ENCODE data around the gene C1QTNF6.

DNA sequence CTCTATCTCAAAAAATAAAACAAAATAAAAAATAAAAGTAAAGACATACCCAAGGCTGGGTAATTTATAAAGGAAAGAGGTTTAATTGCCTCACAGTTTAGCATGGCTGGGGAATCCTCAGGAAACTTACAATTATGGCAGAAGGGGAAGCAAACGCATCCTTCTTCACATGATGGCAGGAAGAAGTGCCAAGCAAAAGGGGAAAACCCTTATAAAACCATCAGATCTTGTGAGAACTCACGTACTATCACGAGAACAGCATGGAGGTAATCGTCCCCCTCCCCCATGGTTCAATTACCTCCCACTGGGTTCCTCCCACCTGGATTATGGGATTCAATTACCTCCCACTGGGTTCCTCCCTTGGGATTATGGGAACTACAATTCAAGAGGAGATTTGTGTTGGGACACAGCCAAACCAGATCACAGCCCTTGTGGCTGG is 32.5 kb upstream of the C1QTNF6 start:
- TF ChIP-seq, protein P1, sequence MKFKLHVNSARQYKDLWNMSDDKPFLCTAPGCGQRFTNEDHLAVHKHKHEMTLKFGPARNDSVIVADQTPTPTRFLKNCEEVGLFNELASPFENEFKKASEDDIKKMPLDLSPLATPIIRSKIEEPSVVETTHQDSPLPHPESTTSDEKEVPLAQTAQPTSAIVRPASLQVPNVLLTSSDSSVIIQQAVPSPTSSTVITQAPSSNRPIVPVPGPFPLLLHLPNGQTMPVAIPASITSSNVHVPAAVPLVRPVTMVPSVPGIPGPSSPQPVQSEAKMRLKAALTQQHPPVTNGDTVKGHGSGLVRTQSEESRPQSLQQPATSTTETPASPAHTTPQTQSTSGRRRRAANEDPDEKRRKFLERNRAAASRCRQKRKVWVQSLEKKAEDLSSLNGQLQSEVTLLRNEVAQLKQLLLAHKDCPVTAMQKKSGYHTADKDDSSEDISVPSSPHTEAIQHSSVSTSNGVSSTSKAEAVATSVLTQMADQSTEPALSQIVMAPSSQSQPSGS (tag by site-specific recombination; IDR thresholded peaks at IDR 0.05; ENCODE audit: low read depth): no peak
- TF ChIP-seq CTCF (tag by site-specific recombination; IDR thresholded peaks at IDR 0.05): no peak
- TF ChIP-seq BCL11B (tag by site-specific recombination; IDR thresholded peaks at IDR 0.05; ENCODE audit: low read depth): no peak
- TF ChIP-seq ZNF558 (tag by site-specific recombination; IDR thresholded peaks at IDR 0.05): no peak
- TF ChIP-seq YY1 (tag by site-specific recombination; IDR thresholded peaks at IDR 0.05): no peak
